HepG2 (cell line): ENCODE data around the gene RMI2. TPM values are rescaled to one million over a fixed set of nuclear protein-coding genes. Genes with fewer than 3 reads are reported as not detected.

Source experiments
- ARID5B ChIP-seq: IDR thresholded peaks from 2 replicates; pipeline ENCODE4 v1.4.0; 2020; ENCODE audit warnings: mild to moderate bottlenecking, missing genetic modification reagents
- BHLHE40 ChIP-seq: IDR thresholded peaks from 2 replicates; pipeline ENCODE4 v1.6.1; 2011; ENCODE audit warnings: low read length, improper control_type of control experiment
- DMAP1 ChIP-seq: IDR thresholded peaks from 2 replicates; pipeline ENCODE4 v1.6.1; 2016
- EZH2 ChIP-seq: conservative IDR thresholded peaks from 2 replicates; pipeline ENCODE4 v1.6.1; 2012; ENCODE audit warnings: mild to moderate bottlenecking, low read depth, low read length, moderate library complexity
- GTF2F1 ChIP-seq: fragments of 150-350 bp; IDR thresholded peaks from 2 replicates; pipeline ENCODE4 v1.6.1; 2014; ENCODE audit warnings: low read length
- HNF4A ChIP-seq: sonication (generic); formaldehyde crosslinking; IDR thresholded peaks from 2 replicates; pipeline ENCODE4 v1.4.0; 2020; ENCODE audit warnings: missing genetic modification reagents
- HNRNPUL1 ChIP-seq: fragments of 200-400 bp; formaldehyde crosslinking; IDR thresholded peaks from 2 replicates; pipeline ENCODE4 v1.6.1; 2017; ENCODE audit warnings: low read depth, mild to moderate bottlenecking, low read length, moderate library complexity
- MXD1 ChIP-seq: sonication (generic); formaldehyde crosslinking; IDR thresholded peaks from 2 replicates; pipeline ENCODE4 v1.4.0; 2020; ENCODE audit warnings: mild to moderate bottlenecking, missing genetic modification reagents
- PAX8 ChIP-seq: sonication (generic); formaldehyde crosslinking; IDR thresholded peaks from 2 replicates; pipeline ENCODE4 v1.8.0; 2022; ENCODE audit warnings: mild to moderate bottlenecking, missing genetic modification reagents, borderline replicate concordance
- POLR2AphosphoS2 ChIP-seq: IDR thresholded peaks from 2 replicates; pipeline ENCODE4 v1.6.1; 2011; ENCODE audit warnings: low read depth, low read length, improper control_type of control experiment
- RFXAP ChIP-seq: sonication (generic); formaldehyde crosslinking; IDR thresholded peaks from 2 replicates; pipeline ENCODE4 v1.4.0; 2020; ENCODE audit warnings: missing genetic modification reagents, borderline replicate concordance
- SNAPC2 ChIP-seq: sonication (generic); formaldehyde crosslinking; IDR thresholded peaks from 2 replicates; pipeline ENCODE4 v1.8.1; 2022; ENCODE audit warnings: mild to moderate bottlenecking, missing genetic modification reagents
- TBL1XR1 ChIP-seq: fragments of 150-350 bp; IDR thresholded peaks from 2 replicates; pipeline ENCODE4 v1.6.1; 2014; ENCODE audit warnings: borderline replicate concordance, low read length; ENCODE audit not compliant: partially characterized antibody
- TEF ChIP-seq: sonication (generic); formaldehyde crosslinking; IDR thresholded peaks from 2 replicates; pipeline ENCODE4 v1.5.0; 2020; ENCODE audit warnings: missing genetic modification reagents
- TMF1 ChIP-seq: sonication (generic); formaldehyde crosslinking; IDR thresholded peaks from 2 replicates; pipeline ENCODE4 v1.8.1; 2022; ENCODE audit warnings: low read depth, missing genetic modification reagents
- U2AF2 ChIP-seq: fragments of 200-400 bp; formaldehyde crosslinking; IDR thresholded peaks from 2 replicates; pipeline ENCODE4 v1.6.1; 2017; ENCODE audit warnings: low read depth, mild to moderate bottlenecking, low read length
- ZBTB21 ChIP-seq: sonication (generic); formaldehyde crosslinking; IDR thresholded peaks from 2 replicates; pipeline ENCODE4 v1.4.0; 2020; ENCODE audit warnings: missing genetic modification reagents
- ZFY ChIP-seq: sonication (generic); formaldehyde crosslinking; IDR thresholded peaks from 2 replicates; pipeline ENCODE4 v1.4.0; 2020; ENCODE audit warnings: missing genetic modification reagents
- ZNF17 ChIP-seq: sonication (generic); formaldehyde crosslinking; IDR thresholded peaks from 2 replicates; pipeline ENCODE4 v1.5.0; 2020; ENCODE audit warnings: mild to moderate bottlenecking, missing genetic modification reagents
- ZNF234 ChIP-seq: sonication (generic); formaldehyde crosslinking; conservative IDR thresholded peaks from 2 replicates; pipeline ENCODE4 v1.5.1; 2020; ENCODE audit warnings: mild to moderate bottlenecking, missing genetic modification reagents
- ZNF331 ChIP-seq: sonication (generic); formaldehyde crosslinking; IDR thresholded peaks from 2 replicates; pipeline ENCODE4 v1.4.0; 2020; ENCODE audit warnings: missing genetic modification reagents
- ZNF468 ChIP-seq: sonication (generic); formaldehyde crosslinking; IDR thresholded peaks from 2 replicates; pipeline ENCODE4 v1.8.0; 2022; ENCODE audit warnings: mild to moderate bottlenecking, moderate library complexity, missing genetic modification reagents
- ZSCAN30 ChIP-seq: sonication (generic); formaldehyde crosslinking; IDR thresholded peaks from 2 replicates; pipeline ENCODE4 v1.5.0; 2020; ENCODE audit warnings: mild to moderate bottlenecking, missing genetic modification reagents
- polyA plus RNA-seq, 8 experiments: library from polyadenylated mRNA; depleted of rRNA in 3 of 8; stranded (reverse) in 7 of 8; unstranded in 1 of 8; fragments of >200 nt; fragmentation: Illumina TruSeq in 4 of 8; extraction: Trizol in 4 of 8; gene quantifications; 2 replicates each; pipeline versions ENCODE4 v1.2.1 to v1.2.3, GENCODE V29; 2011 to 2016; ENCODE audit warnings: low read depth in 4 of 8, missing spikeins in 1 of 8, mixed read lengths in 1 of 8; ENCODE audit not compliant: insufficient read depth in 1 of 8
- total RNA-seq, 5 experiments: library from RNA; depleted of rRNA; stranded (reverse); fragments of >200 nt; fragmentation: Illumina TruSeq; extraction: Trizol; gene quantifications; 2 replicates each; pipeline ENCODE4 v1.2.3, GENCODE V29; 2016; ENCODE audit warnings: low read depth in 1 of 5
- TF ChIP-seq, protein P1 (sequence below): sonication (generic); formaldehyde crosslinking; IDR thresholded peaks from 2 replicates; pipeline ENCODE4 v1.4.0; 2020; ENCODE audit warnings: missing genetic modification reagents; ENCODE audit errors: not compliant biosample characterization
- TF ChIP-seq, protein P2 (sequence below): sonication (generic); formaldehyde crosslinking; IDR thresholded peaks from 2 replicates; pipeline ENCODE4 v1.4.0; 2020; ENCODE audit warnings: mild to moderate bottlenecking, missing genetic modification reagents
- TF ChIP-seq, protein P3 (sequence below): sonication (generic); formaldehyde crosslinking; IDR thresholded peaks from 2 replicates; pipeline ENCODE4 v1.5.0; 2020; ENCODE audit warnings: missing genetic modification reagents

Gene RMI2
- total and polyA plus RNA-seq, 2 of the 13 experiments (the other 11 are each of a cell fraction or from before 2014, with no cell fraction given), result 24.5 to 55.7 TPM

GRCh38 chr16:11363927-11364258 lies 18.6 kb downstream of the RMI2 start (continued):
- TF ChIP-seq ZBTB21, result no peak
- TF ChIP-seq RFXAP (CRISPR knock-in tag), result no peak
- no peak for TF ChIP-seq HNRNPUL1
- TF ChIP-seq POLR2AphosphoS2, result no peak
- TF ChIP-seq, protein P1, sequence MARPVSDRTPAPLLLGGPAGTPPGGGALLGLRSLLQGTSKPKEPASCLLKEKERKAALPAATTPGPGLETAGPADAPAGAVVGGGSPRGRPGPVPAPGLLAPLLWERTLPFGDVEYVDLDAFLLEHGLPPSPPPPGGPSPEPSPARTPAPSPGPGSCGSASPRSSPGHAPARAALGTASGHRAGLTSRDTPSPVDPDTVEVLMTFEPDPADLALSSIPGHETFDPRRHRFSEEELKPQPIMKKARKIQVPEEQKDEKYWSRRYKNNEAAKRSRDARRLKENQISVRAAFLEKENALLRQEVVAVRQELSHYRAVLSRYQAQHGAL (CRISPR knock-in tag), result peak; percentile 0
- TF ChIP-seq ZSCAN30 (CRISPR knock-in tag), result 0 out of 2 replicates have a peak, but pooled peaks have one; percentile 70
- TF ChIP-seq, protein P2, sequence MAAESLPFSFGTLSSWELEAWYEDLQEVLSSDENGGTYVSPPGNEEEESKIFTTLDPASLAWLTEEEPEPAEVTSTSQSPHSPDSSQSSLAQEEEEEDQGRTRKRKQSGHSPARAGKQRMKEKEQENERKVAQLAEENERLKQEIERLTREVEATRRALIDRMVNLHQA (CRISPR knock-in tag), result no peak
- TF ChIP-seq PAX8 (CRISPR knock-in tag), result no peak
- TF ChIP-seq MXD1 (CRISPR knock-in tag), result no peak
- no peak for TF ChIP-seq ZNF331 (CRISPR knock-in tag)
- TF ChIP-seq TBL1XR1, result no peak
- TF ChIP-seq ZFY, result no peak
- TF ChIP-seq GTF2F1, result no peak
- peak; percentile 1; the same call in 1 of the 2 replicates for TF ChIP-seq SNAPC2
- no peak for TF ChIP-seq DMAP1
- no peak for TF ChIP-seq HNF4A
- TF ChIP-seq TEF (CRISPR knock-in tag), result 0 out of 2 replicates have a peak, but pooled peaks have one; percentile 14
- 0 out of 2 replicates have a peak, but pooled peaks have one; percentile 25 for TF ChIP-seq ZNF17 (CRISPR knock-in tag)
- TF ChIP-seq ARID5B, result no peak
- no peak for TF ChIP-seq BHLHE40
- TF ChIP-seq EZH2, result no peak
- TF ChIP-seq TMF1 (CRISPR knock-in tag), result 0 out of 2 replicates have a peak, but pooled peaks have one; percentile 38
- TF ChIP-seq, protein P3, sequence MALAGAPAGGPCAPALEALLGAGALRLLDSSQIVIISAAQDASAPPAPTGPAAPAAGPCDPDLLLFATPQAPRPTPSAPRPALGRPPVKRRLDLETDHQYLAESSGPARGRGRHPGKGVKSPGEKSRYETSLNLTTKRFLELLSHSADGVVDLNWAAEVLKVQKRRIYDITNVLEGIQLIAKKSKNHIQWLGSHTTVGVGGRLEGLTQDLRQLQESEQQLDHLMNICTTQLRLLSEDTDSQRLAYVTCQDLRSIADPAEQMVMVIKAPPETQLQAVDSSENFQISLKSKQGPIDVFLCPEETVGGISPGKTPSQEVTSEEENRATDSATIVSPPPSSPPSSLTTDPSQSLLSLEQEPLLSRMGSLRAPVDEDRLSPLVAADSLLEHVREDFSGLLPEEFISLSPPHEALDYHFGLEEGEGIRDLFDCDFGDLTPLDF (CRISPR knock-in tag), result no peak
- TF ChIP-seq U2AF2, result no peak
- no peak for TF ChIP-seq ZNF234 (CRISPR knock-in tag)
- no peak for TF ChIP-seq ZNF468 (CRISPR knock-in tag)
